Ishikawa (cell line): ENCODE results near the gene ZIC3.

Experiments used
- EGR1 ChIP-seq: IDR thresholded peaks from 2 replicates; pipeline ENCODE4 v1.6.1; 2012
- EP300 ChIP-seq: IDR thresholded peaks from 2 replicates; pipeline ENCODE4 v1.6.1; 2012; ENCODE audit warnings: borderline replicate concordance
- TF ChIP-seq, protein P1 (sequence below): IDR thresholded peaks from 2 replicates; pipeline ENCODE4 v1.6.1; 2012; ENCODE audit warnings: low read depth, mild to moderate bottlenecking
- TF ChIP-seq, protein P2 (sequence below): IDR thresholded peaks from 2 replicates; pipeline ENCODE4 v1.6.1; 2012

GRCh38 chrX:137565318-137565904, 516 bp upstream of the ZIC3 start:
- TF ChIP-seq, protein P1, sequence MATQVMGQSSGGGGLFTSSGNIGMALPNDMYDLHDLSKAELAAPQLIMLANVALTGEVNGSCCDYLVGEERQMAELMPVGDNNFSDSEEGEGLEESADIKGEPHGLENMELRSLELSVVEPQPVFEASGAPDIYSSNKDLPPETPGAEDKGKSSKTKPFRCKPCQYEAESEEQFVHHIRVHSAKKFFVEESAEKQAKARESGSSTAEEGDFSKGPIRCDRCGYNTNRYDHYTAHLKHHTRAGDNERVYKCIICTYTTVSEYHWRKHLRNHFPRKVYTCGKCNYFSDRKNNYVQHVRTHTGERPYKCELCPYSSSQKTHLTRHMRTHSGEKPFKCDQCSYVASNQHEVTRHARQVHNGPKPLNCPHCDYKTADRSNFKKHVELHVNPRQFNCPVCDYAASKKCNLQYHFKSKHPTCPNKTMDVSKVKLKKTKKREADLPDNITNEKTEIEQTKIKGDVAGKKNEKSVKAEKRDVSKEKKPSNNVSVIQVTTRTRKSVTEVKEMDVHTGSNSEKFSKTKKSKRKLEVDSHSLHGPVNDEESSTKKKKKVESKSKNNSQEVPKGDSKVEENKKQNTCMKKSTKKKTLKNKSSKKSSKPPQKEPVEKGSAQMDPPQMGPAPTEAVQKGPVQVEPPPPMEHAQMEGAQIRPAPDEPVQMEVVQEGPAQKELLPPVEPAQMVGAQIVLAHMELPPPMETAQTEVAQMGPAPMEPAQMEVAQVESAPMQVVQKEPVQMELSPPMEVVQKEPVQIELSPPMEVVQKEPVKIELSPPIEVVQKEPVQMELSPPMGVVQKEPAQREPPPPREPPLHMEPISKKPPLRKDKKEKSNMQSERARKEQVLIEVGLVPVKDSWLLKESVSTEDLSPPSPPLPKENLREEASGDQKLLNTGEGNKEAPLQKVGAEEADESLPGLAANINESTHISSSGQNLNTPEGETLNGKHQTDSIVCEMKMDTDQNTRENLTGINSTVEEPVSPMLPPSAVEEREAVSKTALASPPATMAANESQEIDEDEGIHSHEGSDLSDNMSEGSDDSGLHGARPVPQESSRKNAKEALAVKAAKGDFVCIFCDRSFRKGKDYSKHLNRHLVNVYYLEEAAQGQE, result no peak
- TF ChIP-seq EP300 (no peak), EGR1 (no peak)
- TF ChIP-seq, protein P2, sequence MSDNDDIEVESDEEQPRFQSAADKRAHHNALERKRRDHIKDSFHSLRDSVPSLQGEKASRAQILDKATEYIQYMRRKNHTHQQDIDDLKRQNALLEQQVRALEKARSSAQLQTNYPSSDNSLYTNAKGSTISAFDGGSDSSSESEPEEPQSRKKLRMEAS, result no peak
